ENCODE measurements around the gene RFPL3.

The RFPL3 gene

GRCh38 chr22:32317524-32317923, 40.1 kb upstream of the RFPL3 start:
- Histone ChIP-seq H3K9ac (ENCODE audit: insufficient read length, low read depth) (no peak overlapping the region), H3K36me3 (ENCODE audit: insufficient read depth, insufficient read length, low read length) (no peaks in the 10 kb centered on the region), H3K4me1 (ENCODE audit: insufficient read depth, insufficient read length) (peaks cover 3% of the 10 kb centered on the region), H3K27me3 (ENCODE audit: insufficient read depth, insufficient read length) (no peaks in the 10 kb centered on the region), H3K9me3 (ENCODE audit: insufficient read depth, low read length) (no peaks in the 10 kb centered on the region), H3K4me3 (ENCODE audit: insufficient read length, low read depth) (no peak overlapping the region)
- TF ChIP-seq ZNF274 (IDR thresholded peaks at IDR 0.05; ENCODE audit: low read depth, low read length) (no peak), SUZ12 (IDR thresholded peaks at IDR 0.05; ENCODE audit: extremely low read depth, insufficient read depth, insufficient read length) (no peak), YY1 (IDR thresholded peaks at IDR 0.05; ENCODE audit: insufficient read depth, insufficient read length) (no peak)
- DNase-seq (ENCODE audit: low read depth, low spot score) = no peak

- H3K9ac ChIP-seq (ENCODE audit: insufficient read length, low read depth) = no peak overlapping the region
- no peak overlapping the region for H3K4me3 ChIP-seq (ENCODE audit: insufficient read length, low read depth)
- TF ChIP-seq YY1 (IDR thresholded peaks at IDR 0.05; ENCODE audit: insufficient read depth, insufficient read length) (no peak), ZNF274 (IDR thresholded peaks at IDR 0.05; ENCODE audit: low read depth, low read length) (no peak), SUZ12 (IDR thresholded peaks at IDR 0.05; ENCODE audit: extremely low read depth, insufficient read depth, insufficient read length) (no peak)
- H3K27me3 ChIP-seq (ENCODE audit: insufficient read depth, insufficient read length) = no peaks in the 10 kb centered on the region
- no peak for DNase-seq (ENCODE audit: low read depth, low spot score)
- no peaks in the 10 kb centered on the region for H3K9me3 ChIP-seq (ENCODE audit: insufficient read depth, low read length)
- peaks cover 3% of the 10 kb centered on the region for H3K4me1 ChIP-seq (ENCODE audit: insufficient read depth, insufficient read length)
- no peaks in the 10 kb centered on the region for H3K36me3 ChIP-seq (ENCODE audit: insufficient read depth, insufficient read length, low read length)
Measured at GRCh38 chr22:32318361-32318760, 39.3 kb upstream of the RFPL3 start.

- no peak for DNase-seq (ENCODE audit: low read depth, low spot score)
- TF ChIP-seq ZNF274 (IDR thresholded peaks at IDR 0.05; ENCODE audit: low read depth, low read length) = no peak
- TF ChIP-seq SUZ12 (IDR thresholded peaks at IDR 0.05; ENCODE audit: extremely low read depth, insufficient read depth, insufficient read length) = no peak
- no peak for TF ChIP-seq YY1 (IDR thresholded peaks at IDR 0.05; ENCODE audit: insufficient read depth, insufficient read length)
- Histone ChIP-seq H3K36me3 (ENCODE audit: insufficient read depth, insufficient read length, low read length) (no peaks in the 10 kb centered on the region), H3K9me3 (ENCODE audit: insufficient read depth, low read length) (no peaks in the 10 kb centered on the region), H3K4me1 (ENCODE audit: insufficient read depth, insufficient read length) (peaks cover 3% of the 10 kb centered on the region), H3K4me3 (ENCODE audit: insufficient read length, low read depth) (no peak overlapping the region), H3K27me3 (ENCODE audit: insufficient read depth, insufficient read length) (no peaks in the 10 kb centered on the region), H3K9ac (ENCODE audit: insufficient read length, low read depth) (no peak overlapping the region)
Measured at GRCh38 chr22:32319861-32320406, 37.7 kb upstream of the RFPL3 start.

GRCh38 chr22:32322986-32323385, 34.7 kb upstream of the RFPL3 start:
- DNase-seq (ENCODE audit: low read depth, low spot score) = no peak
- Histone ChIP-seq H3K4me1 (ENCODE audit: insufficient read depth, insufficient read length) (peaks cover 5% of the 10 kb centered on the region), H3K9ac (ENCODE audit: insufficient read length, low read depth) (no peak overlapping the region), H3K27me3 (ENCODE audit: insufficient read depth, insufficient read length) (no peaks in the 10 kb centered on the region), H3K36me3 (ENCODE audit: insufficient read depth, insufficient read length, low read length) (no peaks in the 10 kb centered on the region), H3K9me3 (ENCODE audit: insufficient read depth, low read length) (no peaks in the 10 kb centered on the region), H3K4me3 (ENCODE audit: insufficient read length, low read depth) (no peak overlapping the region)
- TF ChIP-seq YY1 (IDR thresholded peaks at IDR 0.05; ENCODE audit: insufficient read depth, insufficient read length) (no peak), ZNF274 (IDR thresholded peaks at IDR 0.05; ENCODE audit: low read depth, low read length) (no peak), SUZ12 (IDR thresholded peaks at IDR 0.05; ENCODE audit: extremely low read depth, insufficient read depth, insufficient read length) (no peak)

- Histone ChIP-seq H3K9ac (ENCODE audit: insufficient read length, low read depth) (no peak overlapping the region), H3K27me3 (ENCODE audit: insufficient read depth, insufficient read length) (no peaks in the 10 kb centered on the region), H3K9me3 (ENCODE audit: insufficient read depth, low read length) (no peaks in the 10 kb centered on the region), H3K36me3 (ENCODE audit: insufficient read depth, insufficient read length, low read length) (no peaks in the 10 kb centered on the region), H3K4me3 (ENCODE audit: insufficient read length, low read depth) (no peak overlapping the region), H3K4me1 (ENCODE audit: insufficient read depth, insufficient read length) (peaks cover 5% of the 10 kb centered on the region)
- no peak for DNase-seq (ENCODE audit: low read depth, low spot score)
- TF ChIP-seq SUZ12 (IDR thresholded peaks at IDR 0.05; ENCODE audit: extremely low read depth, insufficient read depth, insufficient read length) = no peak
- no peak for TF ChIP-seq YY1 (IDR thresholded peaks at IDR 0.05; ENCODE audit: insufficient read depth, insufficient read length)
- TF ChIP-seq ZNF274 (IDR thresholded peaks at IDR 0.05; ENCODE audit: low read depth, low read length) = no peak
Measured at GRCh38 chr22:32323513-32324164, 34.0 kb upstream of the RFPL3 start.

GRCh38 chr22:32324505-32325415, 32.9 kb upstream of the RFPL3 start:
- TF ChIP-seq ZNF274 (IDR thresholded peaks at IDR 0.05; ENCODE audit: low read depth, low read length) (no peak), SUZ12 (IDR thresholded peaks at IDR 0.05; ENCODE audit: extremely low read depth, insufficient read depth, insufficient read length) (no peak), YY1 (IDR thresholded peaks at IDR 0.05; ENCODE audit: insufficient read depth, insufficient read length) (no peak)
- Histone ChIP-seq H3K9me3 (ENCODE audit: insufficient read depth, low read length) (no peaks in the 10 kb centered on the region), H3K9ac (ENCODE audit: insufficient read length, low read depth) (no peak overlapping the region)

GRCh38 chr22:32325416-32325801, 32.3 kb upstream of the RFPL3 start:
- TF ChIP-seq SUZ12 (IDR thresholded peaks at IDR 0.05; ENCODE audit: extremely low read depth, insufficient read depth, insufficient read length) (no peak), ZNF274 (IDR thresholded peaks at IDR 0.05; ENCODE audit: low read depth, low read length) (no peak), YY1 (IDR thresholded peaks at IDR 0.05; ENCODE audit: insufficient read depth, insufficient read length) (no peak)
- Histone ChIP-seq H3K9me3 (ENCODE audit: insufficient read depth, low read length) (no peaks in the 10 kb centered on the region), H3K9ac (ENCODE audit: insufficient read length, low read depth) (no peak overlapping the region), H3K27me3 (ENCODE audit: insufficient read depth, insufficient read length) (no peaks in the 10 kb centered on the region), H3K4me1 (ENCODE audit: insufficient read depth, insufficient read length) (peaks cover 2% of the 10 kb centered on the region), H3K36me3 (ENCODE audit: insufficient read depth, insufficient read length, low read length) (no peaks in the 10 kb centered on the region), H3K4me3 (ENCODE audit: insufficient read length, low read depth) (no peak overlapping the region)
- DNase-seq (ENCODE audit: low read depth, low spot score) = no peak

More at GRCh38 chr22:32324505-32325415, 32.9 kb upstream of the RFPL3 start:
- Histone ChIP-seq H3K4me3 (ENCODE audit: insufficient read length, low read depth) (no peak overlapping the region), H3K4me1 (ENCODE audit: insufficient read depth, insufficient read length) (peaks cover 5% of the 10 kb centered on the region), H3K36me3 (ENCODE audit: insufficient read depth, insufficient read length, low read length) (no peaks in the 10 kb centered on the region), H3K27me3 (ENCODE audit: insufficient read depth, insufficient read length) (no peaks in the 10 kb centered on the region)
- DNase-seq (ENCODE audit: low read depth, low spot score) = no peak

All from NT2/D1 (cell line).